ENCODE results near the gene PLD1. TPM values are rescaled to one million over a fixed set of nuclear protein-coding genes. Genes with fewer than 3 reads are reported as not detected.

PLD1 gene
- total RNA-seq, 6 experiments from 2014 or later: 13.3 to 29.9 (median 18.5) TPM

GRCh38 chr3:171684221-171684620, 126.1 kb downstream of the PLD1 start:
- DNase-seq: no peak
- no peak overlapping the region for H3K4me3 ChIP-seq
- ATAC-seq: peak in 3 of 4 donors; percentile 35 to 61 (median 61)
- no peak overlapping the region for H3K27ac ChIP-seq
- no peaks in the 10 kb centered on the region for H3K27me3 ChIP-seq
- H3K4me1 ChIP-seq: peaks cover 0 to 26% (median 13%) of the 10 kb centered on the region in 4 donors
- 35% methylated on average over 2 of the region's 2 CpGs for WGBS (ENCODE audit: insufficient coverage, low coverage, low lambda C conversion rate, missing lambda C conversion rate)
- H3K36me3 ChIP-seq: no peaks in the 10 kb centered on the region
- TF ChIP-seq POLR2A (IDR thresholded peaks at IDR 0.05) (no peak), CTCF (IDR thresholded peaks at IDR 0.05) (no peak)
- no peaks in the 10 kb centered on the region for H3K9me3 ChIP-seq
- intact Hi-C loops (cut with DNase I): no loop called here

GRCh38 chr3:171682743-171683142, 127.5 kb downstream of the PLD1 start:
- Histone ChIP-seq H3K9me3 (no peaks in the 10 kb centered on the region), H3K27ac (no peak overlapping the region), H3K4me3 (no peak overlapping the region), H3K4me1 (peaks cover 0 to 41% (median 20%) of the 10 kb centered on the region in 4 donors), H3K36me3 (no peaks in the 10 kb centered on the region), H3K27me3 (no peaks in the 10 kb centered on the region)
- intact Hi-C loops (cut with DNase I): no loop called here
- ATAC-seq (no peak), DNase-seq (no peak)
- WGBS (ENCODE audit: insufficient coverage, low coverage, low lambda C conversion rate, missing lambda C conversion rate): 90% methylated on average over 3 of the region's 3 CpGs
- no peak for TF ChIP-seq CTCF (IDR thresholded peaks at IDR 0.05)
- TF ChIP-seq POLR2A (IDR thresholded peaks at IDR 0.05): no peak

- Histone ChIP-seq H3K27ac (peak overlapping the region; percentile 19 to 89 (median 58)), H3K9me3 (no peaks in the 10 kb centered on the region), H3K27me3 (no peaks in the 10 kb centered on the region), H3K4me1 (peaks cover 0 to 50% (median 22%) of the 10 kb centered on the region in 4 donors), H3K36me3 (no peaks in the 10 kb centered on the region), H3K4me3 (no peak overlapping the region)
- 31% methylated on average over 6 of the region's 6 CpGs for WGBS (ENCODE audit: insufficient coverage, low coverage, low lambda C conversion rate, missing lambda C conversion rate)
- no peak for DNase-seq
- TF ChIP-seq CTCF (IDR thresholded peaks at IDR 0.05) (no peak), POLR2A (IDR thresholded peaks at IDR 0.05) (no peak)
- intact Hi-C loops (cut with DNase I): no loop called here
- ATAC-seq: peak; percentile 30 to 60 (median 36)
Observed at GRCh38 chr3:171680726-171681411, 129.4 kb downstream of the PLD1 start.

GRCh38 chr3:171678971-171679492, 131.3 kb downstream of the PLD1 start:
- H3K4me1 ChIP-seq: peaks cover 0 to 51% (median 22%) of the 10 kb centered on the region in 4 donors
- H3K27me3 ChIP-seq: no peaks in the 10 kb centered on the region
- DNase-seq (peak in 1 of 3 donors; percentile 23), ATAC-seq (peak; percentile 41 to 65 (median 52))
- no peak for TF ChIP-seq POLR2A (IDR thresholded peaks at IDR 0.05)
- peak overlapping the region; percentile 24 to 89 (median 89) for H3K27ac ChIP-seq
- 41% methylated on average over 3 of the region's 3 CpGs for WGBS (ENCODE audit: insufficient coverage, low coverage, low lambda C conversion rate, missing lambda C conversion rate)
- intact Hi-C loops (cut with DNase I): no loop called here
- no peaks in the 10 kb centered on the region for H3K9me3 ChIP-seq
- H3K36me3 ChIP-seq: no peaks in the 10 kb centered on the region
- H3K4me3 ChIP-seq: no peak overlapping the region

GRCh38 chr3:171677706-171678105, 132.6 kb downstream of the PLD1 start:
- Histone ChIP-seq H3K4me3 (peak overlapping the region in 2 of 3 donors; percentile 8 to 36), H3K36me3 (no peaks in the 10 kb centered on the region), H3K4me1 (peaks cover 0 to 56% (median 25%) of the 10 kb centered on the region in 4 donors), H3K27ac (peak overlapping the region; percentile 75 to 89 (median 89)), H3K27me3 (no peaks in the 10 kb centered on the region), H3K9me3 (no peaks in the 10 kb centered on the region)
- intact Hi-C loops (cut with DNase I): no loop called here
- ATAC-seq (peak; percentile 22 to 48 (median 36)), DNase-seq (no peak)
- 54% methylated on average over 1 of the region's 1 CpG for WGBS (ENCODE audit: insufficient coverage, low coverage, low lambda C conversion rate, missing lambda C conversion rate)
- TF ChIP-seq POLR2A (IDR thresholded peaks at IDR 0.05): no peak
- TF ChIP-seq CTCF (IDR thresholded peaks at IDR 0.05): peak in 1 of 4 donors; percentile 12

Measured in right lobe of liver (tissue), 6 donors.